Gastroesophageal sphincter (tissue), 3 donors: ENCODE data around the gene GDPD1.

Experiments used
- CTCF ChIP-seq, 4 experiments: fragments of 200-600 bp in 2 of 4; fragments of 450-650 bp in 2 of 4; sonication (generic) in 1 of 4; IDR thresholded peaks; one replicate each; pipeline ENCODE4 v1.5.1; 2017 to 2019; ENCODE audit warnings: antibody characterized with exemption in 4 of 4, mild to moderate bottlenecking in 2 of 4, moderate library complexity in 2 of 4
- EP300 ChIP-seq: sonication (generic); formaldehyde crosslinking; IDR thresholded peaks from one replicate; pipeline ENCODE4 v1.6.1; 2017; ENCODE audit warnings: antibody characterized with exemption, mild to moderate bottlenecking
- POLR2A ChIP-seq, 2 donors: fragments of 450-650 bp; IDR thresholded peaks; one replicate each; pipeline ENCODE4 v1.6.1; 2017; ENCODE audit warnings: antibody characterized with exemption in 2 of 2, mild to moderate bottlenecking in 2 of 2, moderate library complexity in 1 of 2
- POLR2AphosphoS5 ChIP-seq: sonication (generic); formaldehyde crosslinking; IDR thresholded peaks from one replicate; pipeline ENCODE4 v1.6.1; 2017; ENCODE audit warnings: antibody characterized with exemption

GRCh38 chr17:59267776-59268175, 47.5 kb downstream of the GDPD1 start:
- TF ChIP-seq CTCF (IDR thresholded peaks at IDR 0.05) (no peak), POLR2A (IDR thresholded peaks at IDR 0.05) (no peak), POLR2AphosphoS5 (no peak), EP300 (no peak)
